Neural cell (in vitro differentiated cells): Measurements from ENCODE around the gene SSBP3. TPM values are rescaled to one million over a fixed set of nuclear protein-coding genes. Genes with fewer than 3 reads are reported as not detected.

Experiments
- H2AFZ ChIP-seq: fragments of 200-600, 300-800 bp; sonication (generic), shearing (Covaris generic); 2 replicates; pipeline ENCODE4 v1.6.0; 2014; ENCODE audit warnings: low read depth, mild to moderate bottlenecking, antibody characterized with exemption, low read length, moderate library complexity
- H3F3A ChIP-seq: fragments of 200-600 bp; shearing (Covaris generic); 2 replicates; pipeline ENCODE4 v1.6.1; 2016; ENCODE audit warnings: mild to moderate bottlenecking, moderate library complexity, mixed read lengths, antibody characterized with exemption, low read length; ENCODE audit not compliant: insufficient read depth, poor library complexity, severe bottlenecking
- H3K27ac ChIP-seq: fragments of 200-600, 300-800 bp; sonication (generic), shearing (Covaris generic); 2 replicates; pipeline ENCODE4 v1.5.1; 2014; ENCODE audit warnings: mild to moderate bottlenecking, low read length, moderate library complexity
- H3K27me3 ChIP-seq: fragments of 300-800, 200-600 bp; sonication (generic), shearing (Covaris generic); 2 replicates; pipeline ENCODE4 v1.6.0; 2014; ENCODE audit warnings: mild to moderate bottlenecking, low read depth, low read length, moderate library complexity; ENCODE audit not compliant: insufficient read depth
- H3K36me3 ChIP-seq: fragments of 300-800, 200-600 bp; sonication (generic), shearing (Covaris generic); 2 replicates; pipeline ENCODE4 v1.5.1; 2014; ENCODE audit warnings: mild to moderate bottlenecking, antibody characterized with exemption, low read length, moderate library complexity; ENCODE audit not compliant: insufficient read depth
- H3K4me2 ChIP-seq: fragments of 300-800, 200-600 bp; sonication (generic), shearing (Covaris generic); 2 replicates; pipeline ENCODE4 v1.6.0; 2014; ENCODE audit warnings: mild to moderate bottlenecking, low read length
- H3K4me3 ChIP-seq: fragments of 300-800, 200-600 bp; sonication (generic), shearing (Covaris generic); 2 replicates; pipeline ENCODE4 v1.5.1; 2014; ENCODE audit warnings: mild to moderate bottlenecking, low read length, moderate library complexity
- H3K79me2 ChIP-seq: fragments of 200-600 bp; shearing (Covaris generic); replicated peaks from 2 replicates; pipeline ENCODE4 v1.6.0; 2014; ENCODE audit warnings: mild to moderate bottlenecking, low read length, moderate library complexity; ENCODE audit not compliant: insufficient read depth
- H3K9ac ChIP-seq: fragments of 300-800, 200-600 bp; sonication (generic), shearing (Covaris generic); 2 replicates; pipeline ENCODE4 v1.6.1; 2016; ENCODE audit warnings: mild to moderate bottlenecking, low read length, mixed read lengths
- H3K9me2 ChIP-seq: fragments of 200-600 bp; shearing (Covaris generic); 2 replicates; pipeline ENCODE4 v1.6.1; 2016; ENCODE audit warnings: mild to moderate bottlenecking, low read length, mixed read lengths; ENCODE audit not compliant: insufficient read depth
- H3K9me3 ChIP-seq: fragments of 200-600, 300-800 bp; sonication (generic), shearing (Covaris generic); 2 replicates; pipeline ENCODE4 v1.6.1; 2016; ENCODE audit warnings: mild to moderate bottlenecking, mixed run types, low read length, moderate library complexity, mixed read lengths
- H4K20me1 ChIP-seq: fragments of 200-600 bp; shearing (Covaris generic); 2 replicates; pipeline ENCODE4 v1.6.1; 2016; ENCODE audit warnings: mild to moderate bottlenecking, mixed run types; ENCODE audit not compliant: insufficient read depth
- EP300 ChIP-seq: fragments of 450-650 bp; conservative IDR thresholded peaks from 2 replicates; pipeline ENCODE4 v1.6.1; 2014; ENCODE audit warnings: antibody characterized with exemption, mild to moderate bottlenecking, moderate library complexity; ENCODE audit not compliant: poor library complexity, severe bottlenecking
- EZH2 ChIP-seq: fragments of 200-600, 300-800 bp; shearing (Covaris generic), sonication (generic); IDR thresholded peaks from 2 replicates; pipeline ENCODE4 v1.6.1; 2014; ENCODE audit warnings: antibody characterized with exemption, low read length, borderline replicate concordance, mild to moderate bottlenecking; ENCODE audit not compliant: insufficient read depth, poor library complexity, severe bottlenecking
- MXI1 ChIP-seq: fragments of 450-650 bp; conservative IDR thresholded peaks from 2 replicates; pipeline ENCODE4 v1.6.1; 2014; ENCODE audit warnings: antibody characterized with exemption, mild to moderate bottlenecking; ENCODE audit not compliant: poor library complexity, severe bottlenecking
- POLR2AphosphoS5 ChIP-seq: IDR thresholded peaks from 2 replicates; pipeline ENCODE4 v1.6.1; 2012
- RAD21 ChIP-seq: fragments of 450-650 bp; conservative IDR thresholded peaks from 2 replicates; pipeline ENCODE4 v1.6.1; 2014; ENCODE audit warnings: antibody characterized with exemption, mild to moderate bottlenecking, moderate library complexity
- REST ChIP-seq: IDR thresholded peaks from 2 replicates; pipeline ENCODE4 v1.6.1; 2012; ENCODE audit warnings: borderline replicate concordance
- SMC3 ChIP-seq: fragments of 450-650 bp; conservative IDR thresholded peaks from 2 replicates; pipeline ENCODE4 v1.6.1; 2014; ENCODE audit warnings: antibody characterized with exemption, mild to moderate bottlenecking, moderate library complexity; ENCODE audit not compliant: poor library complexity
- TAF1 ChIP-seq: IDR thresholded peaks from 2 replicates; pipeline ENCODE4 v1.6.1; 2012; ENCODE audit warnings: low read depth
- polyA plus RNA-seq: library from polyadenylated mRNA; depleted of rRNA; stranded (reverse); fragments of >200 nt; gene quantifications from 2 replicates; pipeline ENCODE4 v1.2.3, GENCODE V29; 2014
- TF ChIP-seq, protein P1 (sequence below): fragments of 450-650 bp; IDR thresholded peaks from 2 replicates; pipeline ENCODE4 v1.5.1; 2014; ENCODE audit warnings: antibody characterized with exemption, mild to moderate bottlenecking, moderate library complexity; ENCODE audit not compliant: poor library complexity, severe bottlenecking

SSBP3 gene
- polyA plus RNA-seq, 1 donor from 2014 or later = 77.4 TPM

DNA sequence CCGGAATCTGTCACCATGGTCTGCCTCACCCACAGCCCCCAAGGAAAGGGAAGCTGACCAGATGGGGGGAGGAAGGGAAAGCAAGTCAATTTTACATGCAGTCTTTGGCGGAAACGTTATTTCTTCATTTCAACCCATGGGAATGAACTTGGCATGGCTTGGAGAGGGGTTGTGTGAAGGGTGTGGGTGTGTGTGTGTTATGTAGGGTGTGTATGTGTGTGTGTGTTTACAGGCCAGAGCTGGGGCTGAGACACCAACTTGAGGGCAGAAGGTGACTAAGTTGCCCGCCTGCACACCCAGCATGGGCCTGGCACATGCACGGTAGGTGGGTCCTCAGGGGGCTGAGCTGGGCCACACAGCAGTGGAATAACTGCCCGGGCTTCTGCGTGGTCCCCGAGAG lies 141.1 kb downstream of the SSBP3 start:
- H3K27me3 ChIP-seq = no peaks in the 10 kb centered on the region
- no peak overlapping the region for H3K4me2 ChIP-seq
- no peak for TF ChIP-seq TAF1
- TF ChIP-seq, protein P1, sequence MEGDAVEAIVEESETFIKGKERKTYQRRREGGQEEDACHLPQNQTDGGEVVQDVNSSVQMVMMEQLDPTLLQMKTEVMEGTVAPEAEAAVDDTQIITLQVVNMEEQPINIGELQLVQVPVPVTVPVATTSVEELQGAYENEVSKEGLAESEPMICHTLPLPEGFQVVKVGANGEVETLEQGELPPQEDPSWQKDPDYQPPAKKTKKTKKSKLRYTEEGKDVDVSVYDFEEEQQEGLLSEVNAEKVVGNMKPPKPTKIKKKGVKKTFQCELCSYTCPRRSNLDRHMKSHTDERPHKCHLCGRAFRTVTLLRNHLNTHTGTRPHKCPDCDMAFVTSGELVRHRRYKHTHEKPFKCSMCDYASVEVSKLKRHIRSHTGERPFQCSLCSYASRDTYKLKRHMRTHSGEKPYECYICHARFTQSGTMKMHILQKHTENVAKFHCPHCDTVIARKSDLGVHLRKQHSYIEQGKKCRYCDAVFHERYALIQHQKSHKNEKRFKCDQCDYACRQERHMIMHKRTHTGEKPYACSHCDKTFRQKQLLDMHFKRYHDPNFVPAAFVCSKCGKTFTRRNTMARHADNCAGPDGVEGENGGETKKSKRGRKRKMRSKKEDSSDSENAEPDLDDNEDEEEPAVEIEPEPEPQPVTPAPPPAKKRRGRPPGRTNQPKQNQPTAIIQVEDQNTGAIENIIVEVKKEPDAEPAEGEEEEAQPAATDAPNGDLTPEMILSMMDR = no peak
- no peak overlapping the region for H3K4me3 ChIP-seq
- H3K9me3 ChIP-seq = no peaks in the 10 kb centered on the region
- peaks cover 11% of the 10 kb centered on the region for H4K20me1 ChIP-seq
- no peaks in the 10 kb centered on the region for H3F3A ChIP-seq
- no peaks in the 10 kb centered on the region for H3K9me2 ChIP-seq
- no peak overlapping the region for H3K27ac ChIP-seq
- H3K9ac ChIP-seq = no peak overlapping the region
- no peak overlapping the region for H2AFZ ChIP-seq
- peaks cover 51% of the 10 kb centered on the region for H3K79me2 ChIP-seq
- H3K36me3 ChIP-seq = no peaks in the 10 kb centered on the region

DNA sequence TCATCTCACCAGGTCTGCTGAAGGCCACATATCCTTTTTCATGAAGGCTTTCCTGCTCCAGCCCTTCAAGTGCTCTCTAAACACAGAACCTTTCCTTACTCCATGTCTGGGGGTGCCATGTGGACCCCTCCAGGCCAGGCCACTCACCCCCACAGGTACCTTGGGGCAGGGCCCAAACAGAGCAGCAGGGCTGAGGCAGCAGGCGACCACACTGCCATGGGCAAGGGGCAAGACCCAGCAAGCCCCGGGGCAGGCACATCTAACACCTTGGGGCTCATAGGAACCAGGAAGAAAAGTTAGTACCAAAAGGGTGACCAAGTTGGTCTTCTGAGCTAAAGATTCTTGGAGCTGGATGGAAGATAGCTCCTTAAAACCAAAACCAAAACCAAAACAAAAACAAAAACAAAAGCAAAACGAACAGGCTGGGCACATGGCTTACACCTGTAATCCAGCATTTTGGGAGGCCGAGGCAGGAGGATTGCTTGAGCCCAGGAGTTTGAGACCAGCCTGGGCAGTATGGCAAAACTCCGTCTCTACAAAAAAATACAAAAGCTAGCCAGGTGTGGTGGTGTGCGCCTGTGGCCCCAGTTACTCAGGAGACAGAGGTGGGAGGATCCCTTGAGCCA lies 142.5 kb downstream of the SSBP3 start:
- Histone ChIP-seq H3K9me3 (no peaks in the 10 kb centered on the region), H3K27ac (no peak overlapping the region), H3K36me3 (no peaks in the 10 kb centered on the region), H2AFZ (no peak overlapping the region), H3K4me3 (no peak overlapping the region), H4K20me1 (peaks cover 11% of the 10 kb centered on the region), H3K9me2 (no peaks in the 10 kb centered on the region), H3K79me2 (peaks cover 45% of the 10 kb centered on the region), H3K9ac (no peak overlapping the region), H3F3A (no peaks in the 10 kb centered on the region), H3K4me2 (no peak overlapping the region), H3K27me3 (no peaks in the 10 kb centered on the region)
- TF ChIP-seq, protein P1 = no peak
- TF ChIP-seq EP300 (no peak), POLR2AphosphoS5 (no peak), TAF1 (no peak), RAD21 (no peak)

GRCh38 chr1:54262244-54262643 lies 143.9 kb downstream of the SSBP3 start:
- no peak overlapping the region for H3K4me3 ChIP-seq
- no peaks in the 10 kb centered on the region for H3F3A ChIP-seq
- H3K27me3 ChIP-seq = no peaks in the 10 kb centered on the region
- no peak overlapping the region for H3K9ac ChIP-seq
- H3K79me2 ChIP-seq = peaks cover 35% of the 10 kb centered on the region
- peaks cover 11% of the 10 kb centered on the region for H4K20me1 ChIP-seq
- H2AFZ ChIP-seq = no peak overlapping the region
- H3K36me3 ChIP-seq = no peaks in the 10 kb centered on the region
- H3K9me2 ChIP-seq = no peaks in the 10 kb centered on the region
- TF ChIP-seq RAD21 (no peak), TAF1 (no peak), REST (no peak), MXI1 (no peak), EZH2 (no peak), EP300 (no peak), POLR2AphosphoS5 (no peak), SMC3 (no peak)
- TF ChIP-seq, protein P1 = no peak
- H3K9me3 ChIP-seq = no peaks in the 10 kb centered on the region
- no peak overlapping the region for H3K4me2 ChIP-seq
- H3K27ac ChIP-seq = no peak overlapping the region
